NCI-H2227 (cell line): ENCODE results near the gene ABCB1.
A peak's percentile ranks its signal among the peaks of the same experiment; 100 is the strongest.

ENCODE experiments used
- DNase-seq: peaks from one replicate; lab custom pipeline; 2025; ENCODE audit not compliant: unreplicated experiment; lab: John Stamatoyannopoulos, UW

ABCB1 gene

DNA sequence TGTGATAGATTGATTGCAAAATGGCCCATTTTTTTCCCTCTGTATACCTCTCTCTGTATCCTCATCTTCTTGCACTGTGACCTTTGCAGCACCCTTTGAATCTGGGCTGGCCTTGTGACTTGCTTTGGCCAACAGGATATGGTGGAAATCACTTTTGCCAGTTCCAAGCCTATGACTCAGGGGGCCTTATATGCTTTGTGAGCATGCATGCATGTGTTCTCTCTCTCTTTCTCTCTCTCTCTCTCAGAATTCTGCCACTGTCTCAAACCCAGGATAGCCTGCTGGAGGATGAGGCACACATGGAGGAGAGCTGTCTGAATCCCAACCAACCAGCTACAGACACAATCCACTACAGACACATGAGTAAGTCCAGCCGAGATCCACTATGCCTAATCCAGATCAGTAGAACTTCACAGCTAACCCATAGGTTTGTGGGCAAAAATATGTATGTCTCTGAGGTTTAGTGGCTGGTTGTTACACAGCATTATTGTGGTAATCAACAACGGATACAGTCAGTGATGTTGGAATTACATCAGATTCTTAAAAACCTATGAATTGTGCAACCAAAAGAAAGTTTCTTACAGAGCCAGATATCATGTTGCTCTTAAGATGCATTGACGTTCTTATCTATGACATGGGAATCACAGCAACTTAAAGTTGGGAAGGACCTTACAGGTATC lies 83.4 kb downstream of the ABCB1 start:
- no peak for DNase-seq

DNA sequence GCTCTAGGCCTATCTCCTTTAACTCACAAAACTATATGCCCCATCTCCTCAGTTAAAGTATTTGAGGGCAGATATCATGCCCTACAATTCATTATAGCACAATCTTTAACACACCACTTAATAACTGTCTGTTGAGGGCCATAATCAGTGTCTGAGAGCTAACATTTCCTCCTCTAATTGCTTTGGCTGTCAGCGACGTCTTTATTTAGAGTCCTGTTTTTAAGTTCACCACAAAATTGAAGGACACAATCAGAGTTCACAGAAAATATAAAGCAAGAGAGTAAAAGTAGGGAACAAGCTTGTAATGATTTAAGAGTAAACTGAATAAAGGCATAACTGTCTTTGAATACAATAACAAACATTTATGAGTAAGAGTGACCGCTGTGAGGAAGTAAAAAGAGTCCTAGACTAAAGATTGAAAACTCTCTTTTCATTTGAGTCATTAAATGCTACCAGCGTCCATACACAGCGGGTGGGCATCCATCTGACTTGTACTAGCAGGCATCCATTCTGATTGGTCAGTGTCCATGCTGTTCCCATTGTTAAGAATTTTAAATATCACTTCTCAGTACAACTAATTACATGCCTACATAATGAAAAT lies 86.8 kb downstream of the ABCB1 start:
- no peak for DNase-seq

DNA sequence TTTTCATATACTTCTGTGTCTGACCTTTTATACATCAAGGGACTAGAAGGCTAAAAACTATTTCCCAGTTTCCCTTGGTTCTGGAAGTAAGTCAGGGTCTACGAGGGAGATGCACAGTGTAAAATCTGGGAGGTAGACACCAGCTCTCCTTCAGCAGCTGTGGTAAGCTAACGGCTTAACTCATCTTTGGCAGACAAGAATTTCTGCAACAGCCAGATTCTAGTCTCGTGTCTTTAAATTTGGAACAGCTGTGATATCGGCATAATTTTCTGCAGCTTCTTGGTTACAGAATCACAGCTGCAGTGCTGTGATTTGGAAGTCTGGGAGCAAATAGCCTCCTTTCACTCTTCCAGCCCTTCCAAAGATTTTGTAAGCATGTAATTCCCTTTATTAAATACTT lies 87.8 kb downstream of the ABCB1 start:
- no peak for DNase-seq

DNA sequence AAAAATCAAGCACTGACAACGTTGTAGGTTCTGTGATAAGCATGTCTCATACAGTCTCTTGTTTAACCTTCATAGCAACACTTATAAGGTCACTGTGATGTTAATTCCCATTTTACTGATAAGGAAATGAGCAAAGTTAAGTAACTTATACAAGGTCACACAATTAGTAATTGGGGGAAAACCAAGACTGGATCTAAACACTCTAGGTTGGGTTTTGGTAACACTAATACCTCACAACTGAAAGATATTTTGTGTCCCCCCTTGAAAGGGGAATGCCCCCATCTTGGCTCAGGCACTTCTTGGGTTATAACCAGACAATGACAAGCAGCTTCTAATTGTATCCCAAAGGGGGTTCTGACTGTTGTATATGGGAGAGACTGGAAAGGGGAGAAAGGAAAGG lies 89.2 kb downstream of the ABCB1 start:
- no peak for DNase-seq

DNA sequence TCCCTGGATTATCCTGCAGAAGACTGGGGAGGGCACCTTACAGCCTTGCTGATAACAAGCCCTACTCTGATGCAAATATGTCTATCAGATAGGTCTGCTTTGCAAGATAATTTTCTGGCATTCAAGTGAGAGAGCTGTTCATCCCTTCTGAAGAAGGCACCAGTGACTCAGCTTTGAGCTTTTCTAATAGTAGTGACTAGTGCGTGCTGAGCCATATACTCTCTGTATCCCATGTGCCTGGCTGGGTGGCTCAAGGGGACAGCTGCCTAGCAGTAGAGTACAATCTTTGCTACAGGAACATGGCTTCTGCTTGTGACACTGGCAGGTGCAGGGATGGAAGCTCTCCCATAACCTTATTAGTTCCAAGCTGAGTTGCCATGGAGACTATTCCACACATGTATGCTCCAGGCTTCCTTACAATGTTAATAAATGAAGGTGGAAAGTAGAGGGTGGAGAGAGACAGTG lies 90.2 kb downstream of the ABCB1 start:
- peak; percentile 10 for DNase-seq

DNA sequence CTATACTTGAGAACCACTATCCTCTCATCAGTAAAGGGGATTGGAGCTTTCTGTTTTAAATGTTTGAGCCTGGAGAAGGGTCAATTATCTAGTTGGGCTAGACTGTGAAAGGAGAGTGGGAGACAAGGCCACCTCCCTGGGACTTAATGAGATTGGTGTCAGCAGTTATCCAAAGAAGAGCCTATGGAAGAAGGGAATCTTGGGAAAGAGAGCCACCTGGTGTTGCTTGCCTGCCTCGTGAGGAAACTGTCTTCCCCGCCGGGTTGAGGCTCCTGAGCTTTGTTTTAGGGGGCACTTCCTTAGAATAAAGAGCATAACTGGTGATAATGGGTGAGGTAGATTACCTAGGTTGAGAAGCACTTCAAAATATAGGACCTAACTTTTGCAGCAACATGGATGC lies 93.2 kb downstream of the ABCB1 start:
- no peak for DNase-seq

DNA sequence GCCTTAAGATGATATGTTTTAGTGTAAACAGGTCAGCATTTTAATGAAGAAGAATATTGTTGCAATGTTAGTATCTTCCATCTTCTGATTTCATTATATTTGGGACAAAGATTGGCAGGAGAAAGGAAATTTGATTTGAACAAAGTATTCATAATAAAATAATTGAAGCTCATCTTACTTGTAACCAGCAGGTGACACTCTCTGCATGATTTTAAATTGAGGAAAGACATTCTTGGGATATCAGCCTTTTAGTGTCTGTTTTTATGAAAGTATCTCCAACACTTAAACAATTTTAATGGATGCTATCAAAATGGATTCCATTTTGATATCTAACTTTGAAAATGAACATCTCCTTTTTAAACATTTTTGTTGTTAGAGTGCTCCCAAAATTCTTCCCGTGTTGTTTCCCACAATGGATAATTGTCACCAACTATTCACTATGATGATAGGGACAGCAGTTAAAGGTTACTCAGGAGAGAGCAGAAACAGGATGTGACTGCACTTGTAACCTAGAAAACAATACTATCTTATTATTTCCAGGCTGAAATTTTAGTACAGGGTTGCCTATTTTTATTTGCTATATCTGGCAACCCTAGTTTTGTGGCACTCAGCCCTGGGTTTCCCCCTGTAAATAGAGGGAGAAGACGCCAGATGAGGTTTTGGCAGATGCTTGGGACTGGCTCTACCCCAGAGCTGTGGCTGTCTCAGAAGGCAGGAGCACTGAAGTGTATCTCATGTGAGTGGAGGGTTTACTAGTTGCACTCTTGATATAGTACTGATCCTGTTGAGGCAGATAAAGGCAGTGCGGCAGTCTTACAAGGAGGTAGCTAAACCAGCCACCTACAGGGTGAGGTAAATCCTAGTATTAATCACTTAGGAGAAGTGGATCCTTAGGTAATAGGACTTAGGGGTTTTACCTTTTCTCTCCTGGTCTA lies 94.2 kb downstream of the ABCB1 start:
- DNase-seq: no peak

DNA sequence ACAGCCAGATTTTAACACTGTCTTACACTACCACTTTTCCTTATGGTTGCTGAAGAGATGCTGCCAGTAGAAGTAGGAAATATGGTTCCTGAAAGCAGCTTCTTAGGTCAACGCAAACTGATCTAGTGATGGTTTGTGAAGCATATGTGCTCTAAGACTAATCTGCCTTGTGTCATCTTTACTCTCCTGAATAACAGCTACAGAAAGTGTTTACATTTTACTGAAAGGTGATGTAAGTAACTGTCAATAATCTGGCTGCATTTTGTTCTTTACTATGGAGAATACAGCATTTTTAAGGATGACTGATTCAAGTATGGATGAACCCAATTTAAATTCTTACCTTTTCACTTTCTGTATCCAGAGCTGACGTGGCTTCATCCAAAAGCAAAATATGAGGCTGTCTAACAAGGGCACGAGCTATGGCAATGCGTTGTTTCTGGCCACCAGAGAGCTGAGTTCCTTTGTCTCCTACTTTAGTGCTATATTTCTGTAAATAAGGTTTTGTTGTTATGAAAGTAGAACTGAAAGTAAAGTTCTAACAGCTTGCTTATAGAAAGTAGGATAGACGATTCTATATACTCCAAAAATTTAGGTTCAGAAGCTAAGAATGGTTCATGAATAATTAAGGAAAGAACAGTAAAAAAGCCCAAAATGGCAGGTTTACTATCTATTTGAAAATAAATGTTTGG lies 95.0 kb downstream of the ABCB1 start:
- no peak for DNase-seq

DNA sequence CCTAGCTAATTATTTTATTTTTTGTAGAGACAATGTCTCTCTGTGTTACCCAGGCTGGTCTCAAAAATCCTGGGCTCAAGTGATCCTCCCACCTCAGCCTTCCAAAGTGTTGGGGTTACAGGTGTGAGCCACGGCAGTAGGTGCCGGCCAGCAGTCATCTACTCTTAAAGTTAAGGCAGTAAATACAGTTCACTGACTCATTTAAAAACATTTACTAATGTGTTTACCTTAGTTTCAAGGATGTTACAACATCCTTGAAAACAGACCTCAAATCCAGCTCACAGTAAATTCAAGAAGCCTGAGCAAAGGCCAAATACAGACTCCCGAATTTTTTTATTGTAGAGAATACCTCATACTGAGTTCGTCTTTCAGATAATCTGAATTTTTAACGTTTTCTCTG lies 95.6 kb downstream of the ABCB1 start:
- no peak for DNase-seq

DNA sequence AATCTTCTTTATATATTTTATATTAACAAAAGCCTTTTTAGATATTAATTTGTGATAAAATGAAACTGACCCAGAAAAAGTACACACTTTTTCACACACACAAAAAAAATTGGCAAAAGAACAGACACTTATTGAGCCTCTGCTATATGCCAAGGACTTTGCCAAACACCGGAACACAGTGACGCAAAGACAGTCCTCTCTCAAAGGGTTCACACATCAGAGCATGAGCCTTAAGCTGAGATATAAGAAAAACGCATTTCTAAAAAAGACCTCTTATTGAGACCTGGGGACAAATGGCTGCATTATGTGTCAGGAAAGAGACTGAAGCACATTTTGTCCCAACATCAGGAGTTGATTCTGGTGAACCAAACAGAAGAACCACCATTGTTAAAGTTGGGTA lies 101.2 kb downstream of the ABCB1 start:
- DNase-seq: no peak

DNA sequence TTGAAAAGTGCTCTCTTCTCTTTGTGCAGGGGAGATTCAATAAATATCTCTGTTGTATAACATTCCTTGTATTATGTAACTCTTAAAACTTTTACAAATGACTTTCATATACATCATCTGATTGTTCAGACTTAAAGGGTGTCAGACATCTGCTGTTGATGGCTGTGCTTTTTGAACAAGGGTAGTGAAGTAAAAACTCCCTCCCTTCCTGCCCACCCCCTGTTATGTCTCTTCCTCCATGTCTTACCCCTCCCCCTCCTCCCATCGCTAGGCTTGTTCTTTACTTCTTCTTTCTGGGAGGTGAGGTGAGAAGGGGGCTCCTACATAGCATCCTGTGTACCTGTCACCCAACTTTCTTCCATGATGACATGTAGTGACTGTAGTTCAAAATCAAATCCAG lies 101.8 kb downstream of the ABCB1 start:
- no peak for DNase-seq

DNA sequence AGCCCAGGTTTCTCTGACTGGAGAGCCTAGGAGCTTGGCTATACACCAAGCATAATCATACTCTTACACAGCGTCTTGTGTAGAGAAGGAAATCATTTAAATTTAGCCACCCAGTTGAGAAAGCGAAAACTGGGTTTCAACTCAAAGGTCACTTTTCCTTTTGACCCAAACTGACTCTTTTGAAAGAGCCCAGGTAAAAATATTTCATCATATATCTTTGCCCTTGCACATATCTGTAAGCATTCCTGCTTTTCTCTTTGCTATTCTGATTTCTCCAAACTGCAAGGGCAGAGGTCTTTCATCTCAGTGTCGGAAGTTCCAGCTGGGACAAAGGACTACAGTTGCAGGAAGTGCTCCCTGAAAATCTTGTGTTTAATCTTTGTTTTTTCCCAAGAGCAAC lies 103.2 kb downstream of the ABCB1 start:
- DNase-seq: no peak

DNA sequence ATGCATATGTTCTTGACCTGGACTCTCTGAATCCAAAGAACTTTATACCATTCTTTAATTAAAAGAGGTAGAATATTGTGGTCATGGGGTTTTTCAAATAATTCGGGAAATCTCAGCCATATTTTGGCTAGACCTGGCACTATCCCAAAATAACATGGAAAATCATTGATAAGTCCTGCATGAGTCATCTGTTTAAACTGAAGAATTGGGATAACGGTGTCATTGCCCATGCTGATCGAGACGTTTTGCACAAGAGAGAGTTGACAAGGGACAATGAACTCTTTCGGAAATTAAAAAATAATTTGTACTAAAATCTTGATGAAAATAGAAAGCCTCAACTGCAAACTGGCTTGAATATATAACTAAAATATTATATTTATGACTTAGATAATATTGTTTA lies 105.3 kb downstream of the ABCB1 start:
- DNase-seq: no peak

DNA sequence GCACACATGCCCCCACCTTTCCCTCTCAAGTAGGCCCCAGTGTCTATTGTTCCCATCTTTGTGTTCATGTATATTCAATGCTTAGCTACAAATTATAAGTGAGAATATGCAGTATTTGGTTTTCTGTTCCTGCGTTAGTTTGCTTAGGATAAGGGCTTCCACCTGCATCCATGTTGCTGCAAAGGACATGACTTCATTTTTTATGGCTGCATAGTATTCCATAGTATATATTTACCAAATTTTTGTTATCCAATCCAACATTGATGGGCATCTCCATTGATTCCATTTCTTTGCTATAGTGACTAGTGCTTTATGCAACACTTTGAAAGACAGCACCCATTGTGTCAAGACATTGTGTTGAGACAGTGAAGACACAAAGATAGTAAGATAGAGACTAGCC lies 106.2 kb downstream of the ABCB1 start:
- DNase-seq: no peak

DNA sequence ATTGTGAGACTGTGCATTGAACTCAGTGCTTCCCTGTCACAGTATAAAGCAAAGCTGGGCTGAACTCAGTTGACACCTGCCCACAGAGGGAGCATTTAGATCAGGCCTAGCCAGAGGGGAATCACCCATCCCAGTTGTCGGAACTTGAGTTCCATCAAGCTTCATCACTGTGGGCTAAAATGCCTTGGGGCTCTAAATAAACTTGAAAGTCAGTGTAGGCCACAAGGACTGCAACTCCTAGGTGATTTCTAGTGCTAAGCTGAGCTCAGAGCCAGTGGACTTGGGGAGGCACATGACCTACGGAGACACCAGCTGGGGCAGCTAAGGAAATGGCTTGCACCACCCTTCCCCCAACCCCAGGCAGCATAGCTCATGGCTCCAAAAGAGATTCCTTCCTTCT lies 117.6 kb downstream of the ABCB1 start:
- DNase-seq: no peak

DNA sequence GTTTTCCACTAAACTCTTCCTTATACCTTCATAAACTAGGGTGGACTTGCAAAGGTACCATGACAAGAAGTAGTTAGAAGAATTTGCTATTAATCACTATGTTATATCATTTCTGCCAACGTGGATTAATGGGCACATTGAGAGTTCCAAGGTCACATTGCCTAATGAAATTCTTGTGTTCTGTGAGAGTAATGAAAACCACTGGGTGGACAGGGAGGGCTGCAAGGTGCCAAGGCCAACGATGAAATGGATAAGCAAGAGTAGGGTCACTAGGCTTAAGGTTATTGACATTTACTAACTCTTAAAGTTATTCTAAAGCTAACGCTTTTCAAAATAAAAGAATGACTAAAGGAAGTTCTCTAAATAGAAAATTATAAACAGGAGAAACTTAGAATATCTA lies 118.6 kb downstream of the ABCB1 start:
- DNase-seq: no peak

DNA sequence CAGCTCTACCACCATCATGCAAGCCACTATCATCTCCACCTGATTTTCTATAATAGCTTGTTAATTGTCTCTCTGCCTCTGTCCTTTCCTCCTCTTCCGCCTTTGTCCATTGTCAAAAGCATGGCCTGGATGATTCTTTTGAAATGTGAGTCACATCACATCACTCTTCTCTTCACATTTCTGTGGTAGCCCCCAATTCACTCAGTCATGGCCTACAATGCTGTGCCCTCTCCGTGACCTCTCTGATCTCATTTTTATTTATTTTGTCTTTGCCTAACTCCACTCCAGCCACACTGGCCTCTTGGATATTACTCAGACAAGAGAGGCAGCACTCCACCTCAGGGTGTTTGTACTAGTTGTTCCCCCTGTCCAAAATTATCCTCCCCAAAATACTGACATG lies 120.3 kb downstream of the ABCB1 start:
- DNase-seq: no peak

DNA sequence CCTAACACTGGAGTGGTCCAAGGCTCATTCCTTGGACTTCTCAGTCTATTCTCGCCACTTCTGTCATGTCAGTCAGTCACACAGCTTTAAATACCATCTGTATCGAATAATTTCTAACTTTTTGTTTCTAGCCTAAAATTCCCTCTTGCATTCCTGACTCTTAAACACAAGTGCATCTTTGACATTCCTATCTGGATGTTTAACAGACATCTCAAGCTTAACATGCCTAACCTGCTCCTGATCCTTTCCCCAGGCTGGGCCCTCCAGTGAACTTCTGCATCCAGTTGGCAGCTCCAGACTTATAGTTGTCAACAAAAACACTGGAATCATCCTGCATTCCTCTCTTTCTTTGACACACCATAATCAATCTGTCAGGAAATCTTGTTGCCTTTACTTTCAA lies 120.7 kb downstream of the ABCB1 start:
- no peak for DNase-seq

DNA sequence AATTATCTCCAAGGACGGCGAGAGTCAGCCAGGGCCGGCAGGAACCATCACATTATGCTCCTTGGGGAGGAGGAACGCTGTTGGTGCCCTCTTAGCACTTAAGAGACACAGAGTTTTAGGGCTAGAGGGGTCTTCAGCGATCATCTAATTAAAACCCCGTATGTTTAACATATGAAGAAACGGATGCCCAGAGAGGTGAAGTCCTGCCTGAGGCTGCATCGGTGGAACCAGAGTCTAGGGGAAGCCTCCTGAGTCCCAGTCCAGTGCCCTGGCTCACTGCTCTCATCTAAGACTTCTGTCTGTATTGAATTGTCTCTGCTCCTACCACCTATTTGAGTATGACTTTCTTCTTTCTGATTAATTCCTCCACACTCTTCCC lies 124.5 kb downstream of the ABCB1 start:
- DNase-seq: no peak

DNA sequence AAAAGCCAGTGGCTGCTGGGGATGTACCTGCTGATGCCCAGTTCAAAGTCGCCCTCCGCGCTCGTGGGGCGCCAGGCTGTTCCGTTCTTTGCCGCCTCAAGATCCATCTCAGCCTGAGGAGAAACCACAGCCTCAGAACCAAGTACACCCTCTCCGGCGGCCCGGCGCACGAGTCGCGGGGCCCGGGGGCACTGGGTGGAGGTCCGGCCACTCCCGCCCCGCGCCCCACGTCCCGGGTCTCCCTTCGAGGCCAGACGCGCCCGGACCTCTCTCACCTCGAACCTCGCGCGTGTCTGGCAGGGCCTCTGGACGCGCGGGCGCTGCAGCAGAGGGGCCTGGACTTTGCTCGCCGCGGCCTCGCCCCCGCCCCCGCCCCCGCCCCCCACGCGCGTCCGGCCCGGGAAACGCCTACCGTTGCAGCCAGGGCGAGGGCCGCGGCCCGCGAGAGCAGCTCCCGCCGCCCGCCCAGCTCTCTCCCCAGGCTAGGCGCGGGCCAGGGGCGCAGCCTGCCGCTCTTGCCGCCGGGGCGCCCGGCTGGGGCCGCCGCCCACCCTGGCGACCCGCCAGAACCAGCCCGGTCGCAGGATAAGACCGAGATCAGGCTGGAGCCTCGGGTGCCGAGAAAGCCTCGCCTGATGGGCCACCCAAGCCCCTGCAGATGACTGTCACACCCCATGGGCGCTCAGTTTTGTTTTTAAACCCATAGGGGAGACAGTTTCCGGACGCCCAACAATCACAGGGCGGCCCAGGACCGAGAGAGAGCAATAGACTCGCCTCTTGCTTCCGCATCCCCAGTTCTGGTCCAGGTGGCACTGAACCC lies 125.1 kb downstream of the ABCB1 start, which contains the start of gene ABCB4:
Gene ABCB4, minus strand, starts transcription at position 322 of the 820 bp plus-strand sequence. Its CDS starts 215 bp downstream, at position 107.
- DNase-seq: peak; percentile 18
